ENCODE data around the gene ELF4. TPM values are rescaled to one million over a fixed set of nuclear protein-coding genes. Genes with fewer than 3 reads are reported as not detected.

ELF4 gene
- total and polyA plus RNA-seq, 3 donors from 2014 or later, result 4.2 to 10.2 (median 5.0) TPM

DNA sequence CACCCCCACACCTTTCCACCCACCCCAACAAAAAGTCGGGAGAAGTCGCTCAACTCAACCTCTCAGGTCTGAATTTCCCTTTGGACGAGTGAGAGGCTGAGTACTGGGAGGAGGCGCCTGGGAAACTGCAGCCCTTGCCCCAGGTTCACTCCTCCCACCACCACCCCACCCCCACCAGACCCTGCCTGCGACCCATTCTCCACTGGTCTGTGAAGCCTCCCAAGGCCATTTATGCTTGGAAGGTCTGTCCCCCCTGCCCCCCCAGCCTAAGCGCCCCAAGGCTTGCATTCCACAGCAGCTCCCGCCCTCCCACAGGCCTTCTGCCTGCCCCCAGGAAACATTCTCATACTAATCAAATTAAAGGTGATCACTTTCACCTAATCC is 27.2 kb downstream of the ELF4 start:
- H3K4me3 ChIP-seq, result no peak overlapping the region
- 56% methylated on average over 5 of the region's 7 CpGs; no CpG with 5 or more reads in 1 of the 2 donors for WGBS, 2 donors
- H3K27me3 ChIP-seq, result no peaks in the 10 kb centered on the region
- H3K36me3 ChIP-seq (ENCODE audit: low read depth, missing control alignments), result no peaks in the 10 kb centered on the region
- no peaks in the 10 kb centered on the region for H3K9me3 ChIP-seq
- intact Hi-C loops (cut with DNase I; ENCODE audit: low total_unique reads), result no loop called here
- DNase-seq, result no peak
- no peak for TF ChIP-seq POLR2A (IDR thresholded peaks at IDR 0.05)
- TF ChIP-seq, protein P1, sequence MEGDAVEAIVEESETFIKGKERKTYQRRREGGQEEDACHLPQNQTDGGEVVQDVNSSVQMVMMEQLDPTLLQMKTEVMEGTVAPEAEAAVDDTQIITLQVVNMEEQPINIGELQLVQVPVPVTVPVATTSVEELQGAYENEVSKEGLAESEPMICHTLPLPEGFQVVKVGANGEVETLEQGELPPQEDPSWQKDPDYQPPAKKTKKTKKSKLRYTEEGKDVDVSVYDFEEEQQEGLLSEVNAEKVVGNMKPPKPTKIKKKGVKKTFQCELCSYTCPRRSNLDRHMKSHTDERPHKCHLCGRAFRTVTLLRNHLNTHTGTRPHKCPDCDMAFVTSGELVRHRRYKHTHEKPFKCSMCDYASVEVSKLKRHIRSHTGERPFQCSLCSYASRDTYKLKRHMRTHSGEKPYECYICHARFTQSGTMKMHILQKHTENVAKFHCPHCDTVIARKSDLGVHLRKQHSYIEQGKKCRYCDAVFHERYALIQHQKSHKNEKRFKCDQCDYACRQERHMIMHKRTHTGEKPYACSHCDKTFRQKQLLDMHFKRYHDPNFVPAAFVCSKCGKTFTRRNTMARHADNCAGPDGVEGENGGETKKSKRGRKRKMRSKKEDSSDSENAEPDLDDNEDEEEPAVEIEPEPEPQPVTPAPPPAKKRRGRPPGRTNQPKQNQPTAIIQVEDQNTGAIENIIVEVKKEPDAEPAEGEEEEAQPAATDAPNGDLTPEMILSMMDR (IDR thresholded peaks at IDR 0.05), result no peak
- no peaks in the 10 kb centered on the region for H3K4me1 ChIP-seq
- no peak overlapping the region for H3K27ac ChIP-seq

GRCh38 chrX:130082244-130083106 is 27.8 kb downstream of the ELF4 start:
- 43 to 73% methylated on average over 12 to 24 of the region's 28 CpGs for WGBS, 2 donors
- DNase-seq, result peak; percentile 22
- Histone ChIP-seq H3K27me3 (no peaks in the 10 kb centered on the region), H3K4me3 (no peak overlapping the region), H3K27ac (no peak overlapping the region), H3K9me3 (no peaks in the 10 kb centered on the region), H3K4me1 (no peaks in the 10 kb centered on the region), H3K36me3 (ENCODE audit: low read depth, missing control alignments) (no peaks in the 10 kb centered on the region)
- intact Hi-C loops (cut with DNase I; ENCODE audit: low total_unique reads), result no loop called here
- TF ChIP-seq, protein P1 (IDR thresholded peaks at IDR 0.05), result no peak

- TF ChIP-seq, protein P1 (IDR thresholded peaks at IDR 0.05), result no peak
- no peak for TF ChIP-seq POLR2A (IDR thresholded peaks at IDR 0.05)
- H3K36me3 ChIP-seq (ENCODE audit: low read depth, missing control alignments), result no peaks in the 10 kb centered on the region
Observed at GRCh38 chrX:130081421-130082045, 28.8 kb downstream of the ELF4 start.

GRCh38 chrX:130080791-130081367 is 29.4 kb downstream of the ELF4 start:
- no peak overlapping the region for H3K27ac ChIP-seq
- WGBS, 2 donors, result 85 to 100% methylated on average over 1 to 7 of the region's 7 CpGs

More at GRCh38 chrX:130081421-130082045, 28.8 kb downstream of the ELF4 start:
- Histone ChIP-seq H3K27me3 (no peaks in the 10 kb centered on the region), H3K4me1 (no peaks in the 10 kb centered on the region), H3K27ac (no peak overlapping the region), H3K4me3 (no peak overlapping the region), H3K9me3 (no peaks in the 10 kb centered on the region)
- no peak for DNase-seq
- intact Hi-C loops (cut with DNase I; ENCODE audit: low total_unique reads), result no loop called here
- WGBS, 2 donors, result 48 to 50% methylated on average over 9 to 11 of the region's 12 CpGs

More at GRCh38 chrX:130080791-130081367, 29.4 kb downstream of the ELF4 start:
- H3K4me3 ChIP-seq, result no peak overlapping the region
- no peaks in the 10 kb centered on the region for H3K4me1 ChIP-seq
- no peak for DNase-seq
- no peaks in the 10 kb centered on the region for H3K36me3 ChIP-seq (ENCODE audit: low read depth, missing control alignments)
- intact Hi-C loops (cut with DNase I; ENCODE audit: low total_unique reads), result no loop called here
- no peaks in the 10 kb centered on the region for H3K27me3 ChIP-seq
- no peak for TF ChIP-seq POLR2A (IDR thresholded peaks at IDR 0.05)
- TF ChIP-seq, protein P1 (IDR thresholded peaks at IDR 0.05), result no peak
- H3K9me3 ChIP-seq, result no peaks in the 10 kb centered on the region

Measured in testis (tissue), 3 donors.